Keratinocyte (primary cell): ENCODE results near the gene RPL13.

ENCODE experiments used
- EZH2 ChIP-seq: IDR thresholded peaks from one replicate; pipeline ENCODE4 v1.6.1; 2012; ENCODE audit warnings: inconsistent platforms, mild to moderate bottlenecking, low read length, moderate library complexity
- TF ChIP-seq, protein P1 (sequence below), 3 experiments: IDR thresholded peaks in 1 of 3; conservative IDR thresholded peaks in 1 of 3; optimal IDR thresholded peaks in 1 of 3; 2 replicates in 2 of 3; 3 replicates in 1 of 3; pipeline versions ENCODE3 to v1.5.1; 2011; ENCODE audit warnings: low read length in 3 of 3, mild to moderate bottlenecking in 3 of 3, moderate library complexity in 2 of 3, control low read depth in 1 of 3, inconsistent platforms in 1 of 3; ENCODE audit not compliant: insufficient read depth in 2 of 3; ENCODE audit errors: extremely low read depth in 1 of 3

DNA sequence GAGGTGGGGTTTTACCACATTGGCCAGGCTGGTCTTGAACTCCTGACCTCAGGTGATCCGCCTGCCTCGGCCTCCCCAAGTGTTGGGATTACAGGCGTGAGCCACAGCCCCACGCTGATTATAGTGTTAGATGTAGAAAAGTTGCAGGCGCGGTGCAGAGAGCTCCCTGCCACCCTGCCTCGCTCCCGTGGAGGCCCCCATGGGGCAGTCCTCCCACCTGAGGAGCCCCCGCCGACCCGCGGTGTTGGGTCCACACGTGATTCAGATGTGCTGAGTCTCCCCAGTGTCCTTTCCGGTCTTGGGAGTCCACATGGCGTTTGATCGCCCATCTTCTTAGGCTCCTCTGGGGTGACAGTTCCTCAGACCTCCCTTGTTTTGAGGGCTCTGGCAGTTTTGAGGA is 5.2 kb upstream of the RPL13 start:
- TF ChIP-seq, protein P1, sequence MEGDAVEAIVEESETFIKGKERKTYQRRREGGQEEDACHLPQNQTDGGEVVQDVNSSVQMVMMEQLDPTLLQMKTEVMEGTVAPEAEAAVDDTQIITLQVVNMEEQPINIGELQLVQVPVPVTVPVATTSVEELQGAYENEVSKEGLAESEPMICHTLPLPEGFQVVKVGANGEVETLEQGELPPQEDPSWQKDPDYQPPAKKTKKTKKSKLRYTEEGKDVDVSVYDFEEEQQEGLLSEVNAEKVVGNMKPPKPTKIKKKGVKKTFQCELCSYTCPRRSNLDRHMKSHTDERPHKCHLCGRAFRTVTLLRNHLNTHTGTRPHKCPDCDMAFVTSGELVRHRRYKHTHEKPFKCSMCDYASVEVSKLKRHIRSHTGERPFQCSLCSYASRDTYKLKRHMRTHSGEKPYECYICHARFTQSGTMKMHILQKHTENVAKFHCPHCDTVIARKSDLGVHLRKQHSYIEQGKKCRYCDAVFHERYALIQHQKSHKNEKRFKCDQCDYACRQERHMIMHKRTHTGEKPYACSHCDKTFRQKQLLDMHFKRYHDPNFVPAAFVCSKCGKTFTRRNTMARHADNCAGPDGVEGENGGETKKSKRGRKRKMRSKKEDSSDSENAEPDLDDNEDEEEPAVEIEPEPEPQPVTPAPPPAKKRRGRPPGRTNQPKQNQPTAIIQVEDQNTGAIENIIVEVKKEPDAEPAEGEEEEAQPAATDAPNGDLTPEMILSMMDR (optimal IDR thresholded peaks at IDR 0.05 in 1 of 3, IDR thresholded peaks at IDR 0.05 in 1 of 3, conservative IDR thresholded peaks at IDR 0.05 in 1 of 3; ENCODE audit: extremely low read depth in 1 of 3, insufficient read depth in 2 of 3, low read length in 3 of 3), result no peak
- TF ChIP-seq EZH2, result no peak
